Heart right ventricle (tissue), 16 donors: ENCODE data around the gene DOK1. TPM values are rescaled to one million over a fixed set of nuclear protein-coding genes. Genes with fewer than 3 reads are reported as not detected.

Experiments used
- ATAC-seq, 8 donors: fragments of 200-7000 bp; cut with Tn5 transposase; one replicate each; pipeline ENCODE4 v1.9.1; 2020; ENCODE audit warnings: mild to moderate bottlenecking in 8 of 8, moderate library complexity in 8 of 8, moderate number of reproducible peaks in 1 of 8
- DNase-seq, 2 donors: peaks; one replicate each; pipeline ENCODE4 v3.0.0-alpha.2; 2020
- H3K27ac ChIP-seq, 10 donors: fragments of 200-600 bp; sonication (generic) in 2 of 10; one replicate each; pipeline versions ENCODE4 v1.5.0 to v1.8.0; 2020 to 2022; ENCODE audit warnings: mild to moderate bottlenecking in 3 of 10
- H3K27me3 ChIP-seq, 7 donors: fragments of 200-600 bp; one replicate each; pipeline ENCODE4 v1.8.0; 2021 to 2022; ENCODE audit warnings: mild to moderate bottlenecking in 2 of 7
- H3K36me3 ChIP-seq, 9 donors: fragments of 200-600 bp; sonication (generic) in 1 of 9; one replicate each; pipeline versions ENCODE4 v1.5.0 to v1.8.0; 2020 to 2022; ENCODE audit warnings: mild to moderate bottlenecking in 2 of 9
- H3K4me1 ChIP-seq, 9 donors: fragments of 200-600 bp; sonication (generic) in 1 of 9; one replicate each; pipeline versions ENCODE4 v1.5.0 to v1.8.0; 2020 to 2022; ENCODE audit warnings: mild to moderate bottlenecking in 4 of 9
- H3K4me3 ChIP-seq, 10 donors: fragments of 200-600 bp; sonication (generic) in 2 of 10; one replicate each; pipeline versions ENCODE4 v1.5.0 to v1.8.0; 2020 to 2022; ENCODE audit warnings: mild to moderate bottlenecking in 7 of 10, moderate library complexity in 2 of 10
- H3K9me3 ChIP-seq, 11 donors: fragments of 200-600 bp in 10 of 11; sonication (generic) in 2 of 11; one replicate each; pipeline versions ENCODE4 v1.5.0 to v1.8.0; 2013 to 2022; ENCODE audit warnings: mild to moderate bottlenecking in 2 of 11, control low read depth in 1 of 11, moderate library complexity in 1 of 11
- whole genome bisulfite sequencing, 2 donors: extraction: QIAGEN DNeasy Blood & Tissue Kit; methylation state at CpG; one replicate each; pipeline ENCODE4 v1.1.7; 2013; ENCODE audit warnings: inconsistent platforms in 1 of 2; 5-methylcytosine and 5-hydroxymethylcytosine counted together
- intact Hi-C, 10 donors: fragments of 100-400 bp; cut with DNase I; formaldehyde crosslinking; loops; one replicate each; pipeline versions ENCODE4 v1.11.1 to v1.14.2; 2022
- polyA plus RNA-seq, 2 donors: library from polyadenylated mRNA; stranded (reverse); fragments of 200-250 nt; gene quantifications; one replicate each; pipeline ENCODE4 v1.2.3, GENCODE V29; 2013
- total RNA-seq, 10 donors: library from RNA; stranded (reverse); fragmentation: NEBNext Ultra II Directional in 3 of 10; extraction: Animal tissue kit (Norgen Biotek cat#: 25700) in 3 of 10; gene quantifications; one replicate each; pipeline versions ENCODE4 v1.2.1 to v1.2.4, GENCODE V29; 2021 to 2023
- TF ChIP-seq, protein P1 (sequence below), 9 donors: fragments of 200-600 bp; sonication (generic) in 2 of 9; IDR thresholded peaks; one replicate each; pipeline versions ENCODE4 v1.5.0 to v1.8.0; 2021 to 2022; ENCODE audit warnings: antibody characterized with exemption in 9 of 9, mild to moderate bottlenecking in 5 of 9, moderate library complexity in 1 of 9
- donor health status: Arrhythmogenic right ventricular cardiomyopathy.
- donor health status: ischemic (EF 13 %, LVEDD 7.1; RV severe dilation, severe dysfunction).
- donor health status: healthy with polysubstance abuse.
- donor health status: DM: no; HTN: yes; CAD: no.
- donor health status: DM: no; HTN: no; CAD: no.
- donor health status: ischemic (EF 25% LVEDD 6.9; RV normal size, moderate dysfunction).
- donor health status: ischemic (EF 25% LVEDD 5.7; RV mildly dilated, moderate dysfunction).
- donor health status: healthy.
- donor health status: DM: yes; HTN: yes; CAD: no.
- donor health status: Ischemic cardiomyopathy.
- donor health status: ischemic (EF 35%, LVEDD 5.7; RV mildly dilated, moderate dysfunction).
- donor health status: nonischemic (EF 11% LVEDD 7.7; RV severe dilation, severe dysfunction).
- donor health status: DM: yes; HTN: yes; CAD: no.
- donor health status: PGD.
- donor health status: ischemic (EF 29% LVEDD 5.4; RV normal size, mild dysfunction).
- donor health status: nonischemic (EF 23%, LVEDD 6.1; RV moderate dilation, normal function).

DOK1 gene
- total and polyA plus RNA-seq, 12 donors, result 1.9 to 7.7 (median 3.5) TPM

DNA sequence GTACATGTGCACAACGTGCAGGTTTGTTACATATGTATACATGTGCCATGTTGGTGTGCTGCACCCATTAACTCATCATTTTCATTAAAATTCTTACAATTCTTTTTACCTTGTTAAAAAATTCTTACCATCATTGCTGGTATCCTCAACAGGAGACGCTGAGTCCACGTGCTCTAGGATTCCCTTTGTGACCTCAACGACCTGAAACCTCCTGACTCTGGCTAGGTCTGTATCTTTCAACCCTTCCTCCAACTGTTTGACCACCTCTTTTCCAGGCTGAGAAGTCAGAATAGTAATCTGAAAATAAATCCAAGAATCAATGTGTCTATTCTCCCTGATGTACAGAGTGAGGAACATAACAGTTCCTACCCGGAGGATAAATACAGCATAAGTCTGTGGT, 52.4 kb downstream of the DOK1 start:
- Histone ChIP-seq H3K4me1 (no peaks in the 10 kb centered on the region), H3K9me3 (no peaks in the 10 kb centered on the region), H3K27ac (no peak overlapping the region), H3K36me3 (no peaks in the 10 kb centered on the region), H3K27me3 (peaks cover 0 to 79% (median 26%) of the 10 kb centered on the region in 7 donors), H3K4me3 (no peak overlapping the region)
- no peak for DNase-seq
- intact Hi-C loops, result no loop called here
- 56 to 67% methylated on average over 5 of the region's 5 CpGs for whole genome bisulfite sequencing, 2 donors
- TF ChIP-seq, protein P1, sequence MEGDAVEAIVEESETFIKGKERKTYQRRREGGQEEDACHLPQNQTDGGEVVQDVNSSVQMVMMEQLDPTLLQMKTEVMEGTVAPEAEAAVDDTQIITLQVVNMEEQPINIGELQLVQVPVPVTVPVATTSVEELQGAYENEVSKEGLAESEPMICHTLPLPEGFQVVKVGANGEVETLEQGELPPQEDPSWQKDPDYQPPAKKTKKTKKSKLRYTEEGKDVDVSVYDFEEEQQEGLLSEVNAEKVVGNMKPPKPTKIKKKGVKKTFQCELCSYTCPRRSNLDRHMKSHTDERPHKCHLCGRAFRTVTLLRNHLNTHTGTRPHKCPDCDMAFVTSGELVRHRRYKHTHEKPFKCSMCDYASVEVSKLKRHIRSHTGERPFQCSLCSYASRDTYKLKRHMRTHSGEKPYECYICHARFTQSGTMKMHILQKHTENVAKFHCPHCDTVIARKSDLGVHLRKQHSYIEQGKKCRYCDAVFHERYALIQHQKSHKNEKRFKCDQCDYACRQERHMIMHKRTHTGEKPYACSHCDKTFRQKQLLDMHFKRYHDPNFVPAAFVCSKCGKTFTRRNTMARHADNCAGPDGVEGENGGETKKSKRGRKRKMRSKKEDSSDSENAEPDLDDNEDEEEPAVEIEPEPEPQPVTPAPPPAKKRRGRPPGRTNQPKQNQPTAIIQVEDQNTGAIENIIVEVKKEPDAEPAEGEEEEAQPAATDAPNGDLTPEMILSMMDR (IDR thresholded peaks at IDR 0.05), result no peak
- no peak for ATAC-seq

Other genes starting within 250 kb of the DOK1 start
- 1 to 10 TPM in 8 of 10 donors, under 1 TPM in 2; 0.82 to 4.6 (median 1.9) TPM for gene SLC4A5, start 211.3 kb upstream of the DOK1 start, total RNA-seq
- gene SLC4A5, start 211.3 kb upstream of the DOK1 start, polyA plus RNA-seq, result 1 to 10 TPM in 1 of 2 donors, under 1 TPM in 1; 0.43 to 2.3 TPM
- gene DCTN1, start 174.4 kb upstream of the DOK1 start, total RNA-seq, result 100 to 1,000 TPM; 140 to 285 (median 195) TPM
- gene DCTN1, start 174.4 kb upstream of the DOK1 start, polyA plus RNA-seq, result 100 to 1,000 TPM; 123 to 168 TPM
- gene C2orf81, start 133.1 kb upstream of the DOK1 start, total RNA-seq, result 1 to 10 TPM in 5 of 10 donors, under 1 TPM in 5; 0.52 to 1.7 (median 0.99) TPM
- 1 to 10 TPM; 1.2 to 1.3 TPM for gene C2orf81, start 133.1 kb upstream of the DOK1 start, polyA plus RNA-seq
- 1 to 10 TPM; 1.1 to 6.7 (median 2.4) TPM for gene WDR54, start 133.0 kb upstream of the DOK1 start, total RNA-seq
- gene WDR54, start 133.0 kb upstream of the DOK1 start, polyA plus RNA-seq, result 1 to 10 TPM; 2.9 to 8.7 TPM
- gene RTKN, start 112.8 kb upstream of the DOK1 start, total RNA-seq, result 10 to 100 TPM in 8 of 10 donors, 1 to 10 TPM in 2; 9.3 to 23.4 (median 14.9) TPM
- 10 to 100 TPM; 25.5 to 33.9 TPM for gene RTKN, start 112.8 kb upstream of the DOK1 start, polyA plus RNA-seq
- 10 to 100 TPM in 9 of 10 donors, 1 to 10 TPM in 1; 8.9 to 22.0 (median 19.4) TPM for gene INO80B, start 99.6 kb upstream of the DOK1 start, total RNA-seq
- gene INO80B, start 99.6 kb upstream of the DOK1 start, polyA plus RNA-seq, result 10 to 100 TPM; 29.6 to 40.7 TPM
- gene WBP1, start 96.3 kb upstream of the DOK1 start, total RNA-seq, result 10 to 100 TPM; 34.8 to 54.1 (median 45.8) TPM
- gene WBP1, start 96.3 kb upstream of the DOK1 start, polyA plus RNA-seq, result 10 to 100 TPM; 39.4 to 59.8 TPM
- gene MOGS, start 89.3 kb upstream of the DOK1 start, total RNA-seq, result 10 to 100 TPM; 12.1 to 28.3 (median 18.0) TPM
- gene MOGS, start 89.3 kb upstream of the DOK1 start, polyA plus RNA-seq, result 10 to 100 TPM; 25.6 to 30.4 TPM
- gene MRPL53, start 82.0 kb upstream of the DOK1 start, total RNA-seq, result 100 to 1,000 TPM; 136 to 188 (median 150) TPM
- gene MRPL53, start 82.0 kb upstream of the DOK1 start, polyA plus RNA-seq, result 100 to 1,000 TPM in 1 of 2 donors, 10 to 100 TPM in 1; 92.3 to 123 TPM
- gene CCDC142, start 71.7 kb upstream of the DOK1 start, total RNA-seq, result 10 to 100 TPM in 1 of 10 donors, 1 to 10 TPM in 9; 2.3 to 11.7 (median 5.5) TPM
- 10 to 100 TPM in 1 of 2 donors, 1 to 10 TPM in 1; 3.2 to 13.2 TPM for gene CCDC142, start 71.7 kb upstream of the DOK1 start, polyA plus RNA-seq
- gene TTC31, start 71.6 kb upstream of the DOK1 start, total RNA-seq, result 10 to 100 TPM in 5 of 10 donors, 1 to 10 TPM in 5; 7.2 to 12.1 (median 9.4) TPM
- 10 to 100 TPM in 1 of 2 donors, 1 to 10 TPM in 1; 8.4 to 18.7 TPM for gene TTC31, start 71.6 kb upstream of the DOK1 start, polyA plus RNA-seq
- 1 to 10 TPM in 2 of 10 donors, under 1 TPM in 6, not detected in 2; 0.17 to 1.5 (median 0.39) TPM for gene LBX2, start 55.1 kb upstream of the DOK1 start, total RNA-seq
- gene LBX2, start 55.1 kb upstream of the DOK1 start, polyA plus RNA-seq, result under 1 TPM; 0.44 to 0.64 TPM
- 10 to 100 TPM; 10.7 to 27.4 (median 14.9) TPM for gene PCGF1, start 47.0 kb upstream of the DOK1 start, total RNA-seq
- 10 to 100 TPM; 21.8 to 27.7 TPM for gene PCGF1, start 47.0 kb upstream of the DOK1 start, polyA plus RNA-seq
- gene TLX2, start 40.3 kb upstream of the DOK1 start, total RNA-seq, result not detected
- gene TLX2, start 40.3 kb upstream of the DOK1 start, polyA plus RNA-seq, result not detected
- under 1 TPM in 1 of 10 donors, not detected in 9; 0.65 TPM for gene DQX1, start 28.5 kb upstream of the DOK1 start, total RNA-seq
- gene DQX1, start 28.5 kb upstream of the DOK1 start, polyA plus RNA-seq, result under 1 TPM in 1 of 2 donors, not detected in 1; 0.03 TPM
- 10 to 100 TPM; 31.4 to 74.2 (median 38.2) TPM for gene AUP1, start 25.0 kb upstream of the DOK1 start, total RNA-seq
- 100 to 1,000 TPM; 163 TPM for gene AUP1, start 25.0 kb upstream of the DOK1 start, polyA plus RNA-seq
- 10 to 100 TPM; 21.2 to 29.6 (median 24.9) TPM for gene HTRA2, start 24.8 kb upstream of the DOK1 start, total RNA-seq
- gene HTRA2, start 24.8 kb upstream of the DOK1 start, polyA plus RNA-seq, result 10 to 100 TPM; 26.5 to 41.0 TPM
- 1 to 10 TPM; 1.2 to 9.2 (median 2.4) TPM for gene LOXL3, start 778 bp upstream of the DOK1 start, total RNA-seq
- 1 to 10 TPM; 2.9 to 3.4 TPM for gene LOXL3, start 778 bp upstream of the DOK1 start, polyA plus RNA-seq
- gene M1AP, start 93.6 kb downstream of the DOK1 start, total RNA-seq, result under 1 TPM in 3 of 10 donors, not detected in 7; 0.12 to 0.42 (median 0.18) TPM
- gene M1AP, start 93.6 kb downstream of the DOK1 start, polyA plus RNA-seq, result under 1 TPM; 0.03 to 0.44 TPM
- gene SEMA4F, start 99.5 kb downstream of the DOK1 start, total RNA-seq, result 1 to 10 TPM; 1.5 to 5.1 (median 2.7) TPM
- gene SEMA4F, start 99.5 kb downstream of the DOK1 start, polyA plus RNA-seq, result 1 to 10 TPM; 1.1 to 1.2 TPM